ENCODE measurements around the gene ADAM17. TPM values are rescaled to one million over a fixed set of nuclear protein-coding genes. Genes with fewer than 3 reads are reported as not detected.
"Not testable (repeated sequence)": the region's sequence is repeated elsewhere in the genome, so short reads cannot be mapped to it uniquely, and the experiment has no call there.

The ADAM17 gene
- total RNA-seq, 1 donor from 2014 or later = 28.1 TPM

GRCh38 chr2:9565436-9566153 lies 10.0 kb upstream of the ADAM17 start:
- no peak for TF ChIP-seq CTCF (conservative IDR thresholded peaks at IDR 0.05; ENCODE audit: low read depth, low read length)
- peak overlapping the region; percentile 21 for H3K4me3 ChIP-seq (ENCODE audit: low read depth, low read length)

GRCh38 chr2:9560628-9561027 lies 5.0 kb upstream of the ADAM17 start:
- no peak for DNase-seq (ENCODE audit: low read depth)
- no peak overlapping the region for H3K4me3 ChIP-seq (ENCODE audit: low read depth, low read length)
- TF ChIP-seq CTCF (conservative IDR thresholded peaks at IDR 0.05; ENCODE audit: low read depth, low read length) = no peak

More at GRCh38 chr2:9565436-9566153, 10.0 kb upstream of the ADAM17 start:
- peak; percentile 84 for DNase-seq (ENCODE audit: low read depth)

- no peak for TF ChIP-seq CTCF (conservative IDR thresholded peaks at IDR 0.05; ENCODE audit: low read depth, low read length)
- DNase-seq (ENCODE audit: low read depth) = peak; percentile 45
- no peak overlapping the region for H3K4me3 ChIP-seq (ENCODE audit: low read depth, low read length)
Measured at GRCh38 chr2:9558948-9559381, 3.3 kb upstream of the ADAM17 start.

- no peak for TF ChIP-seq CTCF (conservative IDR thresholded peaks at IDR 0.05; ENCODE audit: low read depth, low read length)
- peak overlapping the region; percentile 81 for H3K4me3 ChIP-seq (ENCODE audit: low read depth, low read length)
Measured at GRCh38 chr2:9556121-9556743, 602 bp upstream of the ADAM17 start.

GRCh38 chr2:9554921-9555296 lies 721 bp downstream of the ADAM17 start:
- peak overlapping the region; percentile 81 for H3K4me3 ChIP-seq (ENCODE audit: low read depth, low read length)
- DNase-seq (ENCODE audit: low read depth) = no peak
- no peak for TF ChIP-seq CTCF (conservative IDR thresholded peaks at IDR 0.05; ENCODE audit: low read depth, low read length)

More at GRCh38 chr2:9556121-9556743, 602 bp upstream of the ADAM17 start:
- no peak for DNase-seq (ENCODE audit: low read depth)

- no peak for DNase-seq (ENCODE audit: low read depth)
- TF ChIP-seq CTCF (conservative IDR thresholded peaks at IDR 0.05; ENCODE audit: low read depth, low read length) = no peak
- H3K4me3 ChIP-seq (ENCODE audit: low read depth, low read length) = no peak overlapping the region
Measured at GRCh38 chr2:9552219-9553178, 3.1 kb downstream of the ADAM17 start.

GRCh38 chr2:9550859-9551391 lies 4.7 kb downstream of the ADAM17 start:
- DNase-seq (ENCODE audit: low read depth); H3K4me3 ChIP-seq (ENCODE audit: low read depth, low read length): not testable (repeated sequence)
